Colon (tissue), 2 donors: ENCODE measurements around the gene GDF10.

Source experiments
- FAIRE-seq: peaks from 2 replicates; lab custom pipeline; 2012; peaks lifted over from hg19 to GRCh38; lab: Jason Lieb, UNC
- donor health status: control.
- donor health status: control.

GDF10 gene

GRCh38 chr10:47315421-47315820 is 15.4 kb downstream of the GDF10 start:
- no peak for FAIRE-seq

GRCh38 chr10:47316131-47316530 is 16.1 kb downstream of the GDF10 start:
- no peak for FAIRE-seq

GRCh38 chr10:47317251-47317650 is 17.3 kb downstream of the GDF10 start:
- FAIRE-seq: no peak

GRCh38 chr10:47318706-47319105 is 18.7 kb downstream of the GDF10 start:
- FAIRE-seq: no peak

GRCh38 chr10:47319784-47320183 is 19.8 kb downstream of the GDF10 start:
- no peak for FAIRE-seq

GRCh38 chr10:47320812-47321211 is 20.8 kb downstream of the GDF10 start:
- FAIRE-seq: no peak

- no peak for FAIRE-seq
These were observed 21.7 kb downstream of the GDF10 start for GRCh38 chr10:47321521-47322195.

GRCh38 chr10:47322300-47323061 is 22.5 kb downstream of the GDF10 start, which contains the start of gene GDF2:
GDF2 (plus strand) TSS chr10:47322454; CDS start chr10:47322669, 215 bp downstream.
- no peak for FAIRE-seq

GRCh38 chr10:47323087-47323486 is 23.1 kb downstream of the GDF10 start:
- FAIRE-seq: no peak

GRCh38 chr10:47323636-47324296 is 23.8 kb downstream of the GDF10 start:
- no peak for FAIRE-seq

- no peak for FAIRE-seq
These were observed 25.6 kb downstream of the GDF10 start for GRCh38 chr10:47325303-47326291.

- FAIRE-seq: no peak
These were observed 26.4 kb downstream of the GDF10 start for GRCh38 chr10:47326306-47326926.

GRCh38 chr10:47326927-47327330 is 26.9 kb downstream of the GDF10 start:
- FAIRE-seq: no peak

- FAIRE-seq: no peak
These were observed 29.9 kb downstream of the GDF10 start for GRCh38 chr10:47329855-47330254.

GRCh38 chr10:47330366-47330765 is 30.4 kb downstream of the GDF10 start:
- no peak for FAIRE-seq

- no peak for FAIRE-seq
These were observed 30.8 kb downstream of the GDF10 start for GRCh38 chr10:47330804-47331203.

- no peak for FAIRE-seq
These were observed 31.5 kb downstream of the GDF10 start for GRCh38 chr10:47331491-47331890.

- no peak for FAIRE-seq
These were observed 32.0 kb downstream of the GDF10 start for GRCh38 chr10:47331954-47332353.

GRCh38 chr10:47332371-47332770 is 32.4 kb downstream of the GDF10 start:
- FAIRE-seq: no peak

- FAIRE-seq: no peak
These were observed 32.9 kb downstream of the GDF10 start for GRCh38 chr10:47332946-47333345.

GRCh38 chr10:47333532-47333931 is 33.5 kb downstream of the GDF10 start:
- FAIRE-seq: no peak
